GM18498 (cell line): ENCODE results near the gene NEGR1.

Experiments used
- ATAC-seq: cut with Tn5 transposase; IDR thresholded peaks from one replicate; pipeline ENCODE4 v1.9.1; 2021; ENCODE audit warnings: mild to moderate bottlenecking, moderate library complexity; ENCODE audit not compliant: unreplicated experiment

NEGR1 gene

DNA sequence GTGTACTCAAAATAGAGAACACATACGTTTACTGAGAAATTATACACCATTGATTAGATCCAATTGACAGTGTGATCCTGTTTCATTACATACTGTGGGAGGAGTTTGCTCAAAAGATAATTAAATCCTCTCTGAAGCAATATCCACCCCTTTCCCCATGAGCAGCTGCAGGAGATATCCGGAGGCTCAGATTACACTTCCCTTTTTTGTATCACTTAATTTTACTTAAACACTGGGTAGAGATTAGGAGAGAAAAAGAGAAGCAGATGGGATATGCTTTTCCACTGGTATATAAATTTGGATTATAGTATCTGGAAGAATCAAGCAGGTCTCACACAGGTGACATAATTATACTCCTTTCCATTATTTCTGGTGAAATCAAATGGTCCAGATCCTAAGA lies 868.2 kb downstream of the NEGR1 start:
- ATAC-seq: no peak

DNA sequence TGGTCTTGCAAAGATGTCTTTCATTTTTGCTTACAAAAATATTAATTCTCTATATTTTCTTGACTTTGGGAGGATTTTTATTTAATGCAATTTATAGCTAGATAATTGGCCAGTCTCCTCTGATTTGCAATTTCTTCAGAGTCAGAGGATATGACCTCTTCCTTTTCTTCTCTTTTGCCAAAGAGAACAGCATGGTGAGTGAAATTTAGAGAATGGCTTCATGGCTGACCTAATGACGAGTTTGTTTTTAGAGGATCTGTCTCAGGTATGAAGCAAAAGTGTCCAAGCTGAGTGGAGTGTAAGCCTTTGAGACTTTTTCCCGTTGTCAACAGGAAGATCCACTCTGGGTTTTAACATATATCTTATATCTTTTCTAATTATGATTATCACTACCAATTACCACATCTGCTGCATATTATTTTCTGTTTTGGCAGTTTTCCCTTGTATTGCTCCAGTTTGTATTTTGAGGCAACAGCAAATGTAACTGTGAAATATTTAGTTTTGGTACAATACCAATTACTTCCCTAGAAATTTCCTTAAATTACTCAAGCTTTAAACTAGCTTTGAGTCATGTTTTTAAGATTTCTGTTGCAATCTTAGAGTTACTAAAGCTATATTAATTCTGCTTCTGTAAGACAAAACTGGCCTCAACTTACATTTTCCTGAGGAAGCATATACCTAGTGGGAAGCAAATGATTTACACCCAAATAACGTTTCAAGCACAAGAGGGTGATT lies 868.7 kb downstream of the NEGR1 start:
- no peak for ATAC-seq

DNA sequence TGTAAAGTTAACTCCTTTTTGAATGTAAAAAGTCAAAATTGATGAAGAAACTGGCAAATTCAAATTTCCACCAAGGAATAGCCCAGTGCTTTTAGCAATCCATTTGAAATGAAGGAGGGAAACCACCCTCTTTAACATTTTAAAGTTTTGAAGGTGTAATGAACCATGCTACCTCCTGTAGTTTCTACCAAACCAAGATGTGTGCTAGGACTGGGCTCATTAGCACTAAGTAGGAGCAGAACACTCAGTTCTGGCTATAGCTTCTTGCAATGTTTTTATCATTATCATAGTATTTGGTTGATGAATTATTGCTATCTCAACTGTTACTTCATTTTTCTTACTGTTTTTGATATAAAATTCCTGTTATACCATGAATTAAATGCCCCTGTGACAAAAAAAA lies 882.3 kb downstream of the NEGR1 start:
- ATAC-seq: no peak

DNA sequence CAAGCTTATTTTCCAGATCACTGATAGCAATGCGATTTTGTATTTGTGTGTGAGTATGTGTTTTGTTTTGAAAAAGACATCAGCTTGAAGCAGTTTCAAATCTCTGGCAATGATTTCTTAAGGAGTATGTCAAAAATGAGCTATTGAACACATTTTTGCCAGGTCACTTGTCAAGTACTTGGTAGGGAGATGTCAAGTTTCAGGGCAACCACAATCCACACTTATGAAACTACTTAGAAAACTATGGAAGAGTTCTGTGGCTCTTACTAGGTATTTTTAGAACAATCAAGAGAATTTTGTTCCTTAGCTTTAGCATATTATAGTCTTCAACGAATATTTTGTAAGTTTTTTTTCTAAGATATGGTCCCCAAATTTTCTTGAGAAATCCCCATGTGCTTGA lies 882.7 kb downstream of the NEGR1 start:
- no peak for ATAC-seq

DNA sequence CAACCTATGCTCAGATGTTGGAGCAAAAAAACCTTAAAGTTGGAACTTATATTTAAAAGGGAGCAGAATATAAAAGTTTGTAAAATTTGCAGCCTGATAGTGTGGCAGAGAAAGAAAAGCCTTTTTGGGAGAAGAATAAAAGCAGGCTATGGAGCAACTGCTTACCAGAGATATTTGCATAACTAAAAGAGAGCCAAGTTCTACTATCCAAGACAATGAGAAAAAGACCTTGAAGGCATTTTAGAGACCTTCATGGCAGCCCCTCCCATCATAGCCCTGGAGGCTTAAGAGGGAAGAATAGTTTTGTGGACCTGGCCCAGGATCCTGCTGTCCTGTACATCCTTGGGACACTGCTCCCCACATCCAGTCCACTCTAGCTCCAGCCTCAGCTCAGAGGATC lies 889.0 kb downstream of the NEGR1 start:
- no peak for ATAC-seq

DNA sequence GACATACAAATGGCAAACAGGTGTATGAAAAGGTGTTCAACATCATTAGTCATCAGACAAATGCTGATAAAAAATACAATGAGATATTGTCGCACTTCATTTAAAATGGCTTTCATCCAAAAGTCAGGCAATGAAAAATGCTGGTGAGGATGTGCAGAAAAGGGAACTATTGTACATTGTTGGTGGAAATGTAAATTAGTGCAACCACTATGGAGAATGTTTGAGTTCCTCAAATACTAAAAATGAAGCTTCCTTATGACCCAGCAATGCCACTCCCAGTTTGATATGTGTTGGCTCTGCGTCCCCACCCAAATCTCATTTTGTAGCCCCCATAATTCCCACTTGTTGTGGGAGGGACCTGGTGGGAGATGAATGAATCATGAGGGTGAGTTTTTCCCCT lies 891.8 kb downstream of the NEGR1 start:
- no peak for ATAC-seq

DNA sequence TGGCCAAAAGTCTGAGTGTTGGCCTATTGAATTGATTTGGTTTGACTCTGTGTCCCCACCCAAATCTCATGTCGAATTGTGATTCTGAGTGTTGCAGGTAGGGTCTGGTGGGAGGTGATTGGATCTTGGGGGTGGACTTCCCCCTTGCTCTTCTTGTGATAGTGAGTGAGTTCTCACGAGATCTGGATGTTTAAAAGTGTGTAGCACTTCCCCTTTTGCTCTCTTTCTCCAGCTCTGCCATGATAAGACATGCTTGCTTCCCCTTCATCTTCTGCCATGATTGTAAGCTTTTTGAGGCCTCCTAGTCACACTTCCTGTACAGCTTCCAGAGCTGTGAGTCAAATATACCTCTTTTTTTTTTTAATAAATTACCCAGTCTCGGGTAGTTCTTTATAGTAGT lies 904.5 kb downstream of the NEGR1 start:
- ATAC-seq: no peak

DNA sequence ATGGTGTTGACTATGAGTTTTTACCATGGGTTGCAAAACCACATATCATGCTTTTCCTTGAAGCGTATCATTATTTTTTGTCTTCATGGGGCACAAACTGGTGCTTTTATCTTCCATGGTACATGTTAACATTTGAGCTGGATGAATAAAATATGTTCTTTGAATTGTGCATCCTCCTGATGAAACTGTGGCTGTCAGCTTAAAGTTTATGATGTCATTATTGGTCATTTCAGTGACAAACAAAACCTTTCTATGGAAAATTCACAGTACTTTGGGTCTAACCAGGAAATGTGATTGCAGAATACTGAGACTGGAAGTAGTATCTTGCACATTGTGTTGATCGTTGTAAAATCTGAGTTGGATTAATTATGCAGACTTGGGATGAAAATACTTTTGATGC lies 909.8 kb downstream of the NEGR1 start:
- no peak for ATAC-seq

DNA sequence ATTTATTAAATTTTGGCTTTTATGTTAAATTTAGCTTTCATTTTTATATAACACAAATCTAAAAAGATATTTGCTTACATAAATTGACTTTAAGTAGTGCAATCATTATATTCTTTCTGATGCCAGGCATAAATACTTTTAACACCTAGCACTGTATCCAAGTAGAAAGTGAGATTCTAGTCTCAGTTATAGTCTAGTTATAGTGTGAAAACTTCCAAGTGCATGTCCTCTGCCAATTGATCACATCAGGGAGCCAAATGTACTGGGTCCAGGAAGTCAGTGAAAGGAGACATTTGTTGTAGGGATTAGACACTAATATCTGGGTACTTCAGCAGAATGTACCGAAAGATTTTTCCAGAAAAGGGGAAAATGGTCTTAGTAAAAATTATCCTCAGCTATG lies 910.8 kb downstream of the NEGR1 start:
- no peak for ATAC-seq

DNA sequence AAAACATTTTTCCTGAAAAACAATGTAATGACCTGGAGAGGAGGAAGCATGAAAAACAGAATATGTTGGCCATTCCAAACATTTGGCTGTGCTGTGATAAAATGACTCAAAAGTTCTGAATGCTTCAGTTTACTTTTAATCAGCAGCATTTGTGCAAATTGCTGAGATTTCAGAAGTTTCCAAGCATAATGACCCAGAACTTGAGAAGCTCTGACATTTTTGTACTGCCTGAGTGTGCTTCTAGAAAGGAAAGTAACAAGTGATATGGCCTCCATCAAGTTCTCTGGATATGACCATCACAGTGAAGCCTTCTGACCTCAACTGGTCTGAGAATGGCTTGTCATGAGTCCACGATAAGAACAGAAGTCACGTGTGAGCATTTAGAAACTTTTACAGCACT lies 918.1 kb downstream of the NEGR1 start:
- no peak for ATAC-seq

DNA sequence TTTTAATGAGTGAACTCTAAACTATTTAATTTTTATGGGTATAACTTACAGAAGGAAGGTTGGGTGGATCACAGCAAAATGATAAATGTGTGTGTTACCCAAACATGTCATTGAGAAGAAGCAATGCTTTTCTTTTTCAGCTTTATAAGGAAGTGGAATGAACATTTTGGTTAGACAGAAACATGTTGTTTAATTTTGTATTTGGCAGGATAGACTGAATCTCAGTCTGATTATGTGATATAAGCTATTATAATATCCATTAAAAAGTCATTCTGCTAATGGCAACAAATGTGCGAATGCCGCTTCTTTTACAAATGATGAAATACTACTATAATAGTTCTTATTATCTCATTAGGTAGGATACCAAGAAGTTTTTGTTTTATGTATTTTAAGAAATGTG lies 919.6 kb downstream of the NEGR1 start:
- no peak for ATAC-seq

DNA sequence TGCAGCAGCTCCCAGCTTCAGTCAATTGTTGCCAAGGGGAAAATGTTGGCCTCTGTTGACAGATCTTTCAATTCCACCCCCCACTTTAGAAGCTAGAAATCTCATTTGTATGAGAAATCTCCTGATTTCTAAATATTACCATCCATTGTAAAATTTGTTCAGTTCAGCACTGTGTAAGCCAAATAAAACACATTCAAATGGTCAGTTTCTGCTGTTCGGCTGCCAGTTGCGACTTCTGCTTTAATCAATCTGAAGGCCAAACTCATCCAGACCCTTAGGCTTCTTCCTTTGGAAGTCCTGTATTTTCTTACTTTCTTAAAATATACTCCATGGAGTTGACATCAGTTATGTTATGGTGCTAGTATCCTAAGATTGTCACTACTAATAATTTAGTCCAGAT lies 920.3 kb downstream of the NEGR1 start:
- ATAC-seq: no peak

DNA sequence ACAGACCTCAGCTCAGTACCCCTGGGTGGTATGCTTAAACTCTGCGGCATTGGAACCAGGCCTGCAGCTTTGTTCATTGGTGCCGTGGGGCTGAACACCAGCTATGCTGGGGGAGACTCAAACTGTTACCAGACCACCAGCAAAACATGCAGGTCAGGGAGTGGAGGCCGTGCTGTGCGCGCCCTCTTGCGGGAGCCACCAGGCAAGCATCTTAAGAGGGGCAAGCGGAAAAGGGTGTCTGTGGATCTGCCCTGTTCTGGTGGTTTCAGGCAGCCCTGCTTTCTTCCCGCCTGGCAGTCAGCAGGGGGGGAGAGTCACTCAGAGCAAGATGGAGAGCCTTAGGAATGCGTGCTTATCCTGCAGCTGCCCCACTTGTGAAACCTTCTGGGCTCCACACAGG lies 924.6 kb downstream of the NEGR1 start:
- no peak for ATAC-seq

DNA sequence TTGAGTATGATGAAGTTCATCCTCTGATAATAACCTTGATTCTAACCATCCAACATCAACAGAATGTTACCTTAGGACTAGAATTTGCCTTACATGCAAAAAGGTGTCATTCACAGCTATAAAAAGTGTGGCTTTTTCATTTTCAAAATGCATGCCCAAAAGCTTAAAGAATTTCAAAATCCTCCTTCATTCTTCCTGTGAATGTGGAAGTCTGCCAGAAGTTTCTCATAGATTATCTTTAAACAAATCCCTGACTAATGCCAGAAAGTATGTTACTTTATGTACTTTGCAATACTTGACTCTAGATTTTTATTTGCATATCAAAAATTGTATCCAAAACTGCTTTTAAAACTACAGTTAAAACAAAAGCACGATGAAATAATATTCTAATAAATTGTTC lies 930.9 kb downstream of the NEGR1 start:
- no peak for ATAC-seq

DNA sequence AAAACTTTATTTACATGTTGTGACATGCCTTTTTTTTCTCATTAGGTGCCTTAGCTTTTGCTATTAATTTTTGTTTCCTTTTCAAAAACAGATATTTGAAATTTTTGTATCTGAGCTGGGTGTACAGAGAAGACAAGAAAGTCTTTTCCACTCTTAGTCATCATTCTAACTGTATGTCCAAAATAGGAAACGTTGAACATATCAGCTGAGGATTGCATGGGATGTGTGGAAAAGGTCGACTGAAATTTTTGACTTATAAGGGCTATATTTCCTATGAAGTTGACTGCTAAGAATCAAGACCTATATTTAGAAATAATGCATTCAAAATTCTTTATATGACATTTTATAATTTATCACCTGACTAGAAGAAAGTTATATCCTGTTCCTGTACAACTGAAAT lies 931.5 kb downstream of the NEGR1 start:
- ATAC-seq: no peak

DNA sequence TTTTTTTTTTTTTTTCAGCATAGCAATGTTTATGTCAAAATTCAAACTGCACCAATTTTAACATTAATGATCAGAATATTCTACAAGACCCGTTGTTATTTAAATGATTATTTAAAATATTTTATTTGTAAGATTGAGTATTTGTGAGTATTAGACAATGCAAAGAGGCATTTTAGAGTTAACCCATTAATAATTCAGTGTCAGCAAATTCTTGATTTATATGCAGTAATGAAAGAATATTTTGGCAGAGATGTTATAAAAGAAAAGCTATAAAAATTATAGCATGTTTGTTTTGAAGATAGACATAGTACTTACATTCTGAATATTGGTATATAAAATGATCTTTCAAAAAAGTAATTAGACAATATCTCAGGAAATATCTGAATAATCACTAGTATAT lies 932.0 kb downstream of the NEGR1 start:
- no peak for ATAC-seq
